ENCODE measurements around the gene DAAM1. TPM values are rescaled to one million over a fixed set of nuclear protein-coding genes. Genes with fewer than 3 reads are reported as not detected.

DAAM1 gene
- total RNA-seq, 1 experiment from 2014 or later = 30.4 TPM

DNA sequence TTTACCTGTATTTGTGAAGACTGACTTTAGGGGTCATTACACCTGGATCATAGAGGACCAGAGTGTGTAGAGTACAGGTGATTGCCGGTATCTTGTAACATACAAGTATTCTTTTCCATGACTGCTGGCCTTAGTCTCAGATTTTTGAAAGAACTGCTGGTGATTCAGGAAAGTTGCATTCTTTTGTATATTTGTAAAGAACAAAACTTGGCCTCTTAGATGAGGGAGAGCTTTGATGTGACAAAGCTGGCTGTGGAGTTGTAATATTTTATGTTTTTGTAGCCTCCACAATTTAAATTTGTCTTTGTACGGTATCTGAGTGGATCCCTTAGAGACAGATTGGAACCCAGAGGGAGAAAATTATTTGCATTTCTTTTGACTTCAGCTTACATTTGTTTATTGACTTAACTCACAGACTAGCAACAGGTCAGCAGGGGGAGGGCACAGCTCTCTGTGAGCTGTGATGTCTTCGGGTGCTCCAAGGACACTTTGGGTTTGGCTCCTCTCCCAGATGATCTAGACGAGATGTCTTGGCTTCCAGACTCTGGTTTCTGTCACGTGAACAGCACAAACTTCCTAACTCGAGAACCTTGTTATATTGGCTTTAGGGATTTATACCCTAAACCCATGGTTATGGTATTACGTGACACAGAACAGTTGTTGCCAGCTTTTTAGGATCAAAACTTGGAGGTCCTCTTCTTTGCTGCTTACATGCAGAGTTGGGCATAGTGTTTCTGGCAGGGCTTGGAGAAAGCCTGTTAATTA lies 65.9 kb downstream of the DAAM1 start:
- Mint-ChIP-seq H3K27me3 (ENCODE audit: low read depth) (no peaks in the 10 kb centered on the region), H3K4me1 (peaks cover 29% of the 10 kb centered on the region), H3K27ac (no peak overlapping the region), H3K36me3 (no peaks in the 10 kb centered on the region), H3K9me3 (peaks cover 8% of the 10 kb centered on the region; the same call in 1 of the 2 replicates), H3K4me3 (no peak overlapping the region)
- ATAC-seq (peak; percentile 50; the same call in 1 of the 2 replicates), DNase-seq (ENCODE audit: low spot score) (no peak)
- CTCF ChIA-PET = interaction anchor here (1.2 kb wide), 1 partner anchor 9 kb away, joined by 4 read pairs; no protein-coding TSS in a partner anchor
- POLR2A ChIA-PET = no interaction called here
- TF ChIP-seq RELA (CRISPR knock-in tag; IDR thresholded peaks at IDR 0.05; ENCODE audit: borderline replicate concordance) = no peak
- TF ChIP-seq, protein P1, sequence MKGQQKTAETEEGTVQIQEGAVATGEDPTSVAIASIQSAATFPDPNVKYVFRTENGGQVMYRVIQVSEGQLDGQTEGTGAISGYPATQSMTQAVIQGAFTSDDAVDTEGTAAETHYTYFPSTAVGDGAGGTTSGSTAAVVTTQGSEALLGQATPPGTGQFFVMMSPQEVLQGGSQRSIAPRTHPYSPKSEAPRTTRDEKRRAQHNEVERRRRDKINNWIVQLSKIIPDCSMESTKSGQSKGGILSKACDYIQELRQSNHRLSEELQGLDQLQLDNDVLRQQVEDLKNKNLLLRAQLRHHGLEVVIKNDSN (CRISPR knock-in tag; IDR thresholded peaks at IDR 0.05) = no peak
- TF ChIP-seq, protein P2, sequence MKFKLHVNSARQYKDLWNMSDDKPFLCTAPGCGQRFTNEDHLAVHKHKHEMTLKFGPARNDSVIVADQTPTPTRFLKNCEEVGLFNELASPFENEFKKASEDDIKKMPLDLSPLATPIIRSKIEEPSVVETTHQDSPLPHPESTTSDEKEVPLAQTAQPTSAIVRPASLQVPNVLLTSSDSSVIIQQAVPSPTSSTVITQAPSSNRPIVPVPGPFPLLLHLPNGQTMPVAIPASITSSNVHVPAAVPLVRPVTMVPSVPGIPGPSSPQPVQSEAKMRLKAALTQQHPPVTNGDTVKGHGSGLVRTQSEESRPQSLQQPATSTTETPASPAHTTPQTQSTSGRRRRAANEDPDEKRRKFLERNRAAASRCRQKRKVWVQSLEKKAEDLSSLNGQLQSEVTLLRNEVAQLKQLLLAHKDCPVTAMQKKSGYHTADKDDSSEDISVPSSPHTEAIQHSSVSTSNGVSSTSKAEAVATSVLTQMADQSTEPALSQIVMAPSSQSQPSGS (CRISPR knock-in tag; IDR thresholded peaks at IDR 0.05; ENCODE audit: borderline replicate concordance, low read depth) = no peak
- TF ChIP-seq, protein P3, sequence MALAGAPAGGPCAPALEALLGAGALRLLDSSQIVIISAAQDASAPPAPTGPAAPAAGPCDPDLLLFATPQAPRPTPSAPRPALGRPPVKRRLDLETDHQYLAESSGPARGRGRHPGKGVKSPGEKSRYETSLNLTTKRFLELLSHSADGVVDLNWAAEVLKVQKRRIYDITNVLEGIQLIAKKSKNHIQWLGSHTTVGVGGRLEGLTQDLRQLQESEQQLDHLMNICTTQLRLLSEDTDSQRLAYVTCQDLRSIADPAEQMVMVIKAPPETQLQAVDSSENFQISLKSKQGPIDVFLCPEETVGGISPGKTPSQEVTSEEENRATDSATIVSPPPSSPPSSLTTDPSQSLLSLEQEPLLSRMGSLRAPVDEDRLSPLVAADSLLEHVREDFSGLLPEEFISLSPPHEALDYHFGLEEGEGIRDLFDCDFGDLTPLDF (CRISPR knock-in tag; IDR thresholded peaks at IDR 0.05) = no peak
- TF ChIP-seq GRHL2 (CRISPR knock-in tag; IDR thresholded peaks at IDR 0.05; ENCODE audit: insufficient replicate concordance, severe bottlenecking) = no peak
- TF ChIP-seq, protein P4, sequence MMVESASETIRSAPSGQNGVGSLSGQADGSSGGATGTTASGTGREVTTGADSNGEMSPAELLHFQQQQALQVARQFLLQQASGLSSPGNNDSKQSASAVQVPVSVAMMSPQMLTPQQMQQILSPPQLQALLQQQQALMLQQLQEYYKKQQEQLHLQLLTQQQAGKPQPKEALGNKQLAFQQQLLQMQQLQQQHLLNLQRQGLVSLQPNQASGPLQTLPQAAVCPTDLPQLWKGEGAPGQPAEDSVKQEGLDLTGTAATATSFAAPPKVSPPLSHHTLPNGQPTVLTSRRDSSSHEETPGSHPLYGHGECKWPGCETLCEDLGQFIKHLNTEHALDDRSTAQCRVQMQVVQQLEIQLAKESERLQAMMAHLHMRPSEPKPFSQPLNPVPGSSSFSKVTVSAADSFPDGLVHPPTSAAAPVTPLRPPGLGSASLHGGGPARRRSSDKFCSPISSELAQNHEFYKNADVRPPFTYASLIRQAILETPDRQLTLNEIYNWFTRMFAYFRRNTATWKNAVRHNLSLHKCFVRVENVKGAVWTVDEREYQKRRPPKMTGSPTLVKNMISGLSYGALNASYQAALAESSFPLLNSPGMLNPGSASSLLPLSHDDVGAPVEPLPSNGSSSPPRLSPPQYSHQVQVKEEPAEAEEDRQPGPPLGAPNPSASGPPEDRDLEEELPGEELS (CRISPR knock-in tag; IDR thresholded peaks at IDR 0.05) = no peak
- TF ChIP-seq, protein P5, sequence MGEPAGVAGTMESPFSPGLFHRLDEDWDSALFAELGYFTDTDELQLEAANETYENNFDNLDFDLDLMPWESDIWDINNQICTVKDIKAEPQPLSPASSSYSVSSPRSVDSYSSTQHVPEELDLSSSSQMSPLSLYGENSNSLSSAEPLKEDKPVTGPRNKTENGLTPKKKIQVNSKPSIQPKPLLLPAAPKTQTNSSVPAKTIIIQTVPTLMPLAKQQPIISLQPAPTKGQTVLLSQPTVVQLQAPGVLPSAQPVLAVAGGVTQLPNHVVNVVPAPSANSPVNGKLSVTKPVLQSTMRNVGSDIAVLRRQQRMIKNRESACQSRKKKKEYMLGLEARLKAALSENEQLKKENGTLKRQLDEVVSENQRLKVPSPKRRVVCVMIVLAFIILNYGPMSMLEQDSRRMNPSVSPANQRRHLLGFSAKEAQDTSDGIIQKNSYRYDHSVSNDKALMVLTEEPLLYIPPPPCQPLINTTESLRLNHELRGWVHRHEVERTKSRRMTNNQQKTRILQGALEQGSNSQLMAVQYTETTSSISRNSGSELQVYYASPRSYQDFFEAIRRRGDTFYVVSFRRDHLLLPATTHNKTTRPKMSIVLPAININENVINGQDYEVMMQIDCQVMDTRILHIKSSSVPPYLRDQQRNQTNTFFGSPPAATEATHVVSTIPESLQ (CRISPR knock-in tag; IDR thresholded peaks at IDR 0.05) = no peak
- TF ChIP-seq, protein P6, sequence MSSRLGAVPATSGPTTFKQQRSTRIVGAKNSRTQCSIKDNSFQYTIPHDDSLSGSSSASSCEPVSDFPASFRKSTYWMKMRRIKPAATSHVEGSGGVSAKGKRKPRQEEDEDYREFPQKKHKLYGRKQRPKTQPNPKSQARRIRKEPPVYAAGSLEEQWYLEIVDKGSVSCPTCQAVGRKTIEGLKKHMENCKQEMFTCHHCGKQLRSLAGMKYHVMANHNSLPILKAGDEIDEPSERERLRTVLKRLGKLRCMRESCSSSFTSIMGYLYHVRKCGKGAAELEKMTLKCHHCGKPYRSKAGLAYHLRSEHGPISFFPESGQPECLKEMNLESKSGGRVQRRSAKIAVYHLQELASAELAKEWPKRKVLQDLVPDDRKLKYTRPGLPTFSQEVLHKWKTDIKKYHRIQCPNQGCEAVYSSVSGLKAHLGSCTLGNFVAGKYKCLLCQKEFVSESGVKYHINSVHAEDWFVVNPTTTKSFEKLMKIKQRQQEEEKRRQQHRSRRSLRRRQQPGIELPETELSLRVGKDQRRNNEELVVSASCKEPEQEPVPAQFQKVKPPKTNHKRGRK (CRISPR knock-in tag; IDR thresholded peaks at IDR 0.05; ENCODE audit: borderline replicate concordance) = no peak
- TF ChIP-seq NR2C2 (CRISPR knock-in tag; IDR thresholded peaks at IDR 0.05) = no peak
- no peak for TF ChIP-seq SMAD3 (CRISPR knock-in tag; IDR thresholded peaks at IDR 0.05; ENCODE audit: borderline replicate concordance)
- TF ChIP-seq ESRRA (CRISPR knock-in tag; IDR thresholded peaks at IDR 0.05; ENCODE audit: borderline replicate concordance) = no peak
- TF ChIP-seq, protein P7, sequence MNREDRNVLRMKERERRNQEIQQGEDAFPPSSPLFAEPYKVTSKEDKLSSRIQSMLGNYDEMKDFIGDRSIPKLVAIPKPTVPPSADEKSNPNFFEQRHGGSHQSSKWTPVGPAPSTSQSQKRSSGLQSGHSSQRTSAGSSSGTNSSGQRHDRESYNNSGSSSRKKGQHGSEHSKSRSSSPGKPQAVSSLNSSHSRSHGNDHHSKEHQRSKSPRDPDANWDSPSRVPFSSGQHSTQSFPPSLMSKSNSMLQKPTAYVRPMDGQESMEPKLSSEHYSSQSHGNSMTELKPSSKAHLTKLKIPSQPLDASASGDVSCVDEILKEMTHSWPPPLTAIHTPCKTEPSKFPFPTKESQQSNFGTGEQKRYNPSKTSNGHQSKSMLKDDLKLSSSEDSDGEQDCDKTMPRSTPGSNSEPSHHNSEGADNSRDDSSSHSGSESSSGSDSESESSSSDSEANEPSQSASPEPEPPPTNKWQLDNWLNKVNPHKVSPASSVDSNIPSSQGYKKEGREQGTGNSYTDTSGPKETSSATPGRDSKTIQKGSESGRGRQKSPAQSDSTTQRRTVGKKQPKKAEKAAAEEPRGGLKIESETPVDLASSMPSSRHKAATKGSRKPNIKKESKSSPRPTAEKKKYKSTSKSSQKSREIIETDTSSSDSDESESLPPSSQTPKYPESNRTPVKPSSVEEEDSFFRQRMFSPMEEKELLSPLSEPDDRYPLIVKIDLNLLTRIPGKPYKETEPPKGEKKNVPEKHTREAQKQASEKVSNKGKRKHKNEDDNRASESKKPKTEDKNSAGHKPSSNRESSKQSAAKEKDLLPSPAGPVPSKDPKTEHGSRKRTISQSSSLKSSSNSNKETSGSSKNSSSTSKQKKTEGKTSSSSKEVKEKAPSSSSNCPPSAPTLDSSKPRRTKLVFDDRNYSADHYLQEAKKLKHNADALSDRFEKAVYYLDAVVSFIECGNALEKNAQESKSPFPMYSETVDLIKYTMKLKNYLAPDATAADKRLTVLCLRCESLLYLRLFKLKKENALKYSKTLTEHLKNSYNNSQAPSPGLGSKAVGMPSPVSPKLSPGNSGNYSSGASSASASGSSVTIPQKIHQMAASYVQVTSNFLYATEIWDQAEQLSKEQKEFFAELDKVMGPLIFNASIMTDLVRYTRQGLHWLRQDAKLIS (CRISPR knock-in tag; IDR thresholded peaks at IDR 0.05; ENCODE audit: borderline replicate concordance) = no peak
- TF ChIP-seq NFE2L1 (CRISPR knock-in tag; IDR thresholded peaks at IDR 0.05) = no peak
- no peak for TF ChIP-seq TEAD4 (CRISPR knock-in tag; IDR thresholded peaks at IDR 0.05)
- TF ChIP-seq, protein P8, sequence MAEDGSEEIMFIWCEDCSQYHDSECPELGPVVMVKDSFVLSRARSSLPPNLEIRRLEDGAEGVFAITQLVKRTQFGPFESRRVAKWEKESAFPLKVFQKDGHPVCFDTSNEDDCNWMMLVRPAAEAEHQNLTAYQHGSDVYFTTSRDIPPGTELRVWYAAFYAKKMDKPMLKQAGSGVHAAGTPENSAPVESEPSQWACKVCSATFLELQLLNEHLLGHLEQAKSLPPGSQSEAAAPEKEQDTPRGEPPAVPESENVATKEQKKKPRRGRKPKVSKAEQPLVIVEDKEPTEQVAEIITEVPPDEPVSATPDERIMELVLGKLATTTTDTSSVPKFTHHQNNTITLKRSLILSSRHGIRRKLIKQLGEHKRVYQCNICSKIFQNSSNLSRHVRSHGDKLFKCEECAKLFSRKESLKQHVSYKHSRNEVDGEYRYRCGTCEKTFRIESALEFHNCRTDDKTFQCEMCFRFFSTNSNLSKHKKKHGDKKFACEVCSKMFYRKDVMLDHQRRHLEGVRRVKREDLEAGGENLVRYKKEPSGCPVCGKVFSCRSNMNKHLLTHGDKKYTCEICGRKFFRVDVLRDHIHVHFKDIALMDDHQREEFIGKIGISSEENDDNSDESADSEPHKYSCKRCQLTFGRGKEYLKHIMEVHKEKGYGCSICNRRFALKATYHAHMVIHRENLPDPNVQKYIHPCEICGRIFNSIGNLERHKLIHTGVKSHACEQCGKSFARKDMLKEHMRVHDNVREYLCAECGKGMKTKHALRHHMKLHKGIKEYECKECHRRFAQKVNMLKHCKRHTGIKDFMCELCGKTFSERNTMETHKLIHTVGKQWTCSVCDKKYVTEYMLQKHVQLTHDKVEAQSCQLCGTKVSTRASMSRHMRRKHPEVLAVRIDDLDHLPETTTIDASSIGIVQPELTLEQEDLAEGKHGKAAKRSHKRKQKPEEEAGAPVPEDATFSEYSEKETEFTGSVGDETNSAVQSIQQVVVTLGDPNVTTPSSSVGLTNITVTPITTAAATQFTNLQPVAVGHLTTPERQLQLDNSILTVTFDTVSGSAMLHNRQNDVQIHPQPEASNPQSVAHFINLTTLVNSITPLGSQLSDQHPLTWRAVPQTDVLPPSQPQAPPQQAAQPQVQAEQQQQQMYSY (CRISPR knock-in tag; IDR thresholded peaks at IDR 0.05) = no peak
- no peak for TF ChIP-seq ZBTB21 (CRISPR knock-in tag; IDR thresholded peaks at IDR 0.05; ENCODE audit: borderline replicate concordance)
- no peak for TF ChIP-seq FOXJ3 (CRISPR knock-in tag; IDR thresholded peaks at IDR 0.05; ENCODE audit: borderline replicate concordance)
- TF ChIP-seq, protein P9, sequence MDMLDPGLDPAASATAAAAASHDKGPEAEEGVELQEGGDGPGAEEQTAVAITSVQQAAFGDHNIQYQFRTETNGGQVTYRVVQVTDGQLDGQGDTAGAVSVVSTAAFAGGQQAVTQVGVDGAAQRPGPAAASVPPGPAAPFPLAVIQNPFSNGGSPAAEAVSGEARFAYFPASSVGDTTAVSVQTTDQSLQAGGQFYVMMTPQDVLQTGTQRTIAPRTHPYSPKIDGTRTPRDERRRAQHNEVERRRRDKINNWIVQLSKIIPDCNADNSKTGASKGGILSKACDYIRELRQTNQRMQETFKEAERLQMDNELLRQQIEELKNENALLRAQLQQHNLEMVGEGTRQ (CRISPR knock-in tag; IDR thresholded peaks at IDR 0.05) = no peak
